Measurements from ENCODE around the gene MICU1.

DNA sequence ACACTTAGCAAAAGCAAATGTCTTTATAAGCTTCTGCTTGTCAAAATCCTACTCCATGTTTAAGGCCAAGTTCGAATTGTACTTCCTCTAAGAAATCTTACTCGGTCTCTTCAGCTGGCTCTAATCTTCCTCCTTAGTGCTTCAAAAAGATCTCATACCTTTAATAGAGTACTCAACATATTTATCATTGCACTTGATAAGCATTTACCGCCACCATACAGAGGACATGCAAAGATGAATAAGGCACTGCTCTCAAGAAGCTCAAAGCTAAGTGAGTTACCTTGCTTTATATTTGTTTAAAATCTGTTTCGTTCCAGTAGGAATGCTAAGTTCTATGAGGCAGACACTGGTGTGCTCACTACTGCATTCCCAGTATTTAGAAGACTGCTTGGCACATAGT lies 209.2 kb downstream of the MICU1 start:
- TF ChIP-seq, protein P1, sequence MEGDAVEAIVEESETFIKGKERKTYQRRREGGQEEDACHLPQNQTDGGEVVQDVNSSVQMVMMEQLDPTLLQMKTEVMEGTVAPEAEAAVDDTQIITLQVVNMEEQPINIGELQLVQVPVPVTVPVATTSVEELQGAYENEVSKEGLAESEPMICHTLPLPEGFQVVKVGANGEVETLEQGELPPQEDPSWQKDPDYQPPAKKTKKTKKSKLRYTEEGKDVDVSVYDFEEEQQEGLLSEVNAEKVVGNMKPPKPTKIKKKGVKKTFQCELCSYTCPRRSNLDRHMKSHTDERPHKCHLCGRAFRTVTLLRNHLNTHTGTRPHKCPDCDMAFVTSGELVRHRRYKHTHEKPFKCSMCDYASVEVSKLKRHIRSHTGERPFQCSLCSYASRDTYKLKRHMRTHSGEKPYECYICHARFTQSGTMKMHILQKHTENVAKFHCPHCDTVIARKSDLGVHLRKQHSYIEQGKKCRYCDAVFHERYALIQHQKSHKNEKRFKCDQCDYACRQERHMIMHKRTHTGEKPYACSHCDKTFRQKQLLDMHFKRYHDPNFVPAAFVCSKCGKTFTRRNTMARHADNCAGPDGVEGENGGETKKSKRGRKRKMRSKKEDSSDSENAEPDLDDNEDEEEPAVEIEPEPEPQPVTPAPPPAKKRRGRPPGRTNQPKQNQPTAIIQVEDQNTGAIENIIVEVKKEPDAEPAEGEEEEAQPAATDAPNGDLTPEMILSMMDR (IDR thresholded peaks at IDR 0.05) = no peak
- no peak for TF ChIP-seq POLR2AphosphoS5 (IDR thresholded peaks at IDR 0.05)
- no peak for TF ChIP-seq POLR2A (IDR thresholded peaks at IDR 0.05)
- no peak for TF ChIP-seq EP300 (IDR thresholded peaks at IDR 0.05)
